NCI-H2171 treated with DMSO at 0.1 percent for 48 hours (cell line): ENCODE results near the gene PALM3.

Experiments used
- DNase-seq: peaks from one replicate; lab custom pipeline; 2025; lab: John Stamatoyannopoulos, UW

PALM3 gene

GRCh38 chr19:14061751-14062557 lies at the start of gene PALM3:
TSS of gene PALM3 (minus strand) at chr19:14062076. CDS start at chr19:14061980, 96 bp downstream.
- DNase-seq: no peak

GRCh38 chr19:14111486-14111885 lies 49.6 kb upstream of the PALM3 start:
- no peak for DNase-seq

- DNase-seq: no peak
Measured at GRCh38 chr19:14110650-14111049, 48.8 kb upstream of the PALM3 start.

- DNase-seq: no peak
Measured at GRCh38 chr19:14107581-14108461, 45.9 kb upstream of the PALM3 start.

- no peak for DNase-seq
Measured at GRCh38 chr19:14106840-14107239, 45.0 kb upstream of the PALM3 start.

- DNase-seq: no peak
Measured at GRCh38 chr19:14105680-14106079, 43.8 kb upstream of the PALM3 start.

GRCh38 chr19:14103310-14103709 lies 41.4 kb upstream of the PALM3 start:
- DNase-seq: no peak

- DNase-seq: no peak
Measured at GRCh38 chr19:14102756-14103155, 40.9 kb upstream of the PALM3 start.

GRCh38 chr19:14102102-14102696 lies 40.3 kb upstream of the PALM3 start:
- no peak for DNase-seq

- DNase-seq: no peak
Measured at GRCh38 chr19:14101003-14101545, 39.2 kb upstream of the PALM3 start.

- DNase-seq: no peak
Measured at GRCh38 chr19:14097532-14098151, 35.8 kb upstream of the PALM3 start.

GRCh38 chr19:14096272-14096992 lies 34.6 kb upstream of the PALM3 start:
- DNase-seq: no peak

- DNase-seq: no peak
Measured at GRCh38 chr19:14094854-14095253, 33.0 kb upstream of the PALM3 start.

- no peak for DNase-seq
Measured at GRCh38 chr19:14093117-14093823, 31.4 kb upstream of the PALM3 start.

- DNase-seq: peak; percentile 29
Measured at GRCh38 chr19:14091813-14092462, 30.1 kb upstream of the PALM3 start.

GRCh38 chr19:14091081-14091812 lies 29.4 kb upstream of the PALM3 start:
- DNase-seq: peak; percentile 69

GRCh38 chr19:14090509-14091080 lies 28.7 kb upstream of the PALM3 start, which contains the start of gene SAMD1:
TSS of gene SAMD1 (minus strand) at chr19:14090751.
- DNase-seq: peak; percentile 78

- DNase-seq: peak; percentile 34
Measured at GRCh38 chr19:14089662-14090508, 28.0 kb upstream of the PALM3 start.
